Left ventricle myocardium inferior (tissue), 1 donor: ENCODE results near the gene PRIMA1. TPM values are rescaled to one million over a fixed set of nuclear protein-coding genes. Genes with fewer than 3 reads are reported as not detected.
"Not testable (repeated sequence)": the region's sequence is repeated elsewhere in the genome, so short reads cannot be mapped to it uniquely, and the experiment has no call there.

ENCODE experiments used
- DNase-seq: peaks from one replicate; pipeline ENCODE4 v3.0.0-alpha.2; 2020
- H3K27ac ChIP-seq: fragments of 200-600 bp; replicated peaks from 2 replicates; pipeline ENCODE4 v1.8.0; 2021
- H3K27me3 ChIP-seq: fragments of 200-600 bp; 2 replicates; pipeline ENCODE4 v1.8.0; 2021; ENCODE audit warnings: low read depth
- H3K36me3 ChIP-seq: fragments of 200-600 bp; 2 replicates; pipeline ENCODE4 v1.8.0; 2021
- H3K4me1 ChIP-seq: fragments of 200-600 bp; 2 replicates; pipeline ENCODE4 v1.8.0; 2021
- H3K4me3 ChIP-seq: fragments of 200-600 bp; 2 replicates; pipeline ENCODE4 v1.8.0; 2021; ENCODE audit warnings: mild to moderate bottlenecking, moderate library complexity
- H3K9me3 ChIP-seq: fragments of 200-600 bp; replicated peaks from 2 replicates; pipeline ENCODE4 v1.8.0; 2021
- intact Hi-C: fragments of 100-400 bp; cut with micrococcal nuclease; formaldehyde crosslinking; loops from one replicate; pipeline ENCODE4 v1.11.0; 2022
- total RNA-seq: library from RNA; stranded (reverse); fragmentation: NEBNext Ultra II Directional; extraction: Animal tissue kit (Norgen Biotek cat#: 25700); gene quantifications from one replicate; pipeline ENCODE4 v1.2.1, GENCODE V29; 2021
- TF ChIP-seq, protein P1 (sequence below): fragments of 200-600 bp; IDR thresholded peaks from 2 replicates; pipeline ENCODE4 v1.8.0; 2021; ENCODE audit warnings: antibody characterized with exemption, mild to moderate bottlenecking, borderline replicate concordance
- donor health status: DM: no; HTN: yes; CAD: no; lungs with severe emphysema.

The PRIMA1 gene
- total RNA-seq, 1 donor from 2014 or later: 7.3 TPM

DNA sequence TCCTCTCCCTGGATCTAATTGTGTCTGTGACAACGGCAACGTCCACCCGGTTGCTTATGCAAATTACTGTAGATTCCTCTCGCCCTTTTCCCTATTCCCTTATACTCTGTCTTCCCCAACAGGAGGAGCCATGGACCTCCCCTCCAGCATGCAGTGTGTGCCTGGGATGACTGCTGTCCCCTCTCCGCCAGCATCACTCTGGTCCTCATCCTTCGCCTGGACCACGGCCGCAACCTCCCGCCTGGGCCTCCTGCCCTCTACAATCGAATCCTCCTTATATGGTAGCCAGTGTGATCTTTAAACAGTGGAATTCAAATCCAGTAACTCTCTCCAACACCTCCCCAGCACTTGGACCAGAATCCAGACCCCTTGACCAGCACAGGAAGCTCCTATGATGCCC lies 30.6 kb upstream of the PRIMA1 start:
- H3K36me3 ChIP-seq: no peaks in the 10 kb centered on the region
- H3K4me1 ChIP-seq: no peaks in the 10 kb centered on the region
- intact Hi-C loops: no loop called here
- TF ChIP-seq, protein P1, sequence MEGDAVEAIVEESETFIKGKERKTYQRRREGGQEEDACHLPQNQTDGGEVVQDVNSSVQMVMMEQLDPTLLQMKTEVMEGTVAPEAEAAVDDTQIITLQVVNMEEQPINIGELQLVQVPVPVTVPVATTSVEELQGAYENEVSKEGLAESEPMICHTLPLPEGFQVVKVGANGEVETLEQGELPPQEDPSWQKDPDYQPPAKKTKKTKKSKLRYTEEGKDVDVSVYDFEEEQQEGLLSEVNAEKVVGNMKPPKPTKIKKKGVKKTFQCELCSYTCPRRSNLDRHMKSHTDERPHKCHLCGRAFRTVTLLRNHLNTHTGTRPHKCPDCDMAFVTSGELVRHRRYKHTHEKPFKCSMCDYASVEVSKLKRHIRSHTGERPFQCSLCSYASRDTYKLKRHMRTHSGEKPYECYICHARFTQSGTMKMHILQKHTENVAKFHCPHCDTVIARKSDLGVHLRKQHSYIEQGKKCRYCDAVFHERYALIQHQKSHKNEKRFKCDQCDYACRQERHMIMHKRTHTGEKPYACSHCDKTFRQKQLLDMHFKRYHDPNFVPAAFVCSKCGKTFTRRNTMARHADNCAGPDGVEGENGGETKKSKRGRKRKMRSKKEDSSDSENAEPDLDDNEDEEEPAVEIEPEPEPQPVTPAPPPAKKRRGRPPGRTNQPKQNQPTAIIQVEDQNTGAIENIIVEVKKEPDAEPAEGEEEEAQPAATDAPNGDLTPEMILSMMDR: no peak
- H3K27ac ChIP-seq: no peak overlapping the region
- no peak for DNase-seq
- H3K9me3 ChIP-seq: peaks cover 29% of the 10 kb centered on the region
- H3K27me3 ChIP-seq: peaks cover 16% of the 10 kb centered on the region
- no peak overlapping the region for H3K4me3 ChIP-seq

DNA sequence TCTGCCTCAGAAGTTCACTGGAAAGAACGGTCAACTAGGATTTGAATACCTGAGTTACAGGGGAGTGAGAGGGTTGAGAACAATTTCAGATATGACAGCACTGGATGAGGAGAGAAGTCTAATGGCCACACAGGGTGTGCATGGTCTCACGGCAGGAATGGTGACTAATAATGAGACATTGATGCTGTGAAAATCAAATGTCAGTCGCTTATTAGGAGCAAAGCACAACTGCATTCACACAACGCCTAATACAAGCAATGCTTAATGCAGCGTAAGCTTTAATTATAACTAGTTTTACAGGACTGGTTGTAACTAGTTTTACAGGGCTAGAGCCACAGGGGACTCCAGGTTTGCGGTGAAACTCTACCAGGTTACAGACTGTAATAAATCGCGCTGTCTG lies 23.4 kb upstream of the PRIMA1 start:
- peaks cover 54% of the 10 kb centered on the region for H3K9me3 ChIP-seq
- intact Hi-C loops: no loop called here

DNA sequence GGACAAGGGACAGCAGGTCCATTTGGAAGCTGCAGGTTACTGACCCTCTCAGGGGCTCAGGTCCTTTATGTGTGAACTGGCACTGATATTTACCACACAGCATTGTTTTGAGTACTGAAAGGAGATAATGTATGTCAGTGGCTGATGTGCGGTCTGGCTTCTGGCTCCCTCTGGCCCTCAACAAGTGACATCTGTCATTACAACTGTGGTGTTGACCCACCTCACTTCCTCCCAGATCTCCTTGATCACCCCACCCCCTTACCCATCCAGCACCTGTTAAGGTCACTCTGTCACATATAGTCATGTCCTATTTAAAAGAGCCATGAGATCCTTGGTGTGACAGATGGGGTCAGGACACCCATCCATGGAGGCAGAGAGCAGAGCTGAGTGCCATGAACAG lies 22.7 kb upstream of the PRIMA1 start:
- H3K9me3 ChIP-seq: peaks cover 47% of the 10 kb centered on the region
- peaks cover 16% of the 10 kb centered on the region for H3K27me3 ChIP-seq
- H3K27ac ChIP-seq: no peak overlapping the region
- intact Hi-C loops: no loop called here
- H3K4me3 ChIP-seq: no peak overlapping the region
- H3K4me1 ChIP-seq: no peaks in the 10 kb centered on the region
- H3K36me3 ChIP-seq: no peaks in the 10 kb centered on the region
- no peak for DNase-seq
- TF ChIP-seq, protein P1: no peak

More for the DNA sequence above, 23.4 kb upstream of the PRIMA1 start:
- no peak overlapping the region for H3K27ac ChIP-seq
- no peaks in the 10 kb centered on the region for H3K4me1 ChIP-seq
- DNase-seq: no peak
- no peaks in the 10 kb centered on the region for H3K36me3 ChIP-seq
- TF ChIP-seq, protein P1: no peak
- H3K4me3 ChIP-seq: no peak overlapping the region
- H3K27me3 ChIP-seq: peaks cover 16% of the 10 kb centered on the region

DNA sequence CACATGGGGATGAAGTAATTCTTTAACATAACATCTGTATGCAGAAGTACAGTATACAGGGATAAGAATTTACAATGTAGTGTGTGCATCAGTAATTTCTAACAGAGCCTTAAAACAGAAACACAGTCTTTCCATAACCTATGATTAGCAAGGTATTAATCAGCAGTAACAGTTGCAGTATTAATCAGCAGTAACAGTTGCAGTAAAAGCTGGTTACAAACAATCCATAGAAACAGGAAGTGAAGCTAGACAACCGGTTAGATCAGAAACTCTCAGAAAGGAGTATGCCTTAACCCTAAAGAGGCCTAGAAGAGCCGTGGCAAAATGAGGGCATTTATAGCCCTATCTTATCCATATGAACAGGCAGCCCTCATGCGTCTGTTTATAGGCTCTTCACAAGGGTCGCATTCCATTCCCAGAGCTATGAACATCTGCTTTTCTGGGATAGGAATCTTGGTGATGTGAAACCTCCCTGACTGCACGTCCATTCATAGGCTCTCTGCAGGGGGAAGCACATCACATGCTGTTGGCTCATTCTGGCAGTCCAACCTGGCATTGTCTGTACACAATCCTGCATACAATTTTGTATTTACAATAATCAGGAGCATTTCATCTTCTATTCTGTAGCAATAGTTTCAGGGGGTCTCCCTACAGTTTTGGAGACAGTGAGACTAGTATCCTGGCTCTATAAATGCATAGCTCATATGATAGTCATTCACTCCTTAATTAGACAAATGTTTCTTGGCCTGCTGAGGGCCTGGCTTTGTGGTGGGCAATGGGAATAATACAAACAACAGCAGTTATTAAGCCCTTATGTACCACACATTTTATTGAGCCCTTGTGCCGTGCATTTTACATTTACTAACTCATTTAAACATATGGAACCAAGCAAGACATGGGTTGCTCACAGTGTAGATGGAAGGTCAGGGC lies 21.5 kb upstream of the PRIMA1 start:
- H3K36me3 ChIP-seq, intact Hi-C loops, H3K27ac ChIP-seq, DNase-seq, H3K4me1 ChIP-seq, H3K4me3 ChIP-seq: not testable (repeated sequence)
- H3K27me3 ChIP-seq: peaks cover 16% of the 10 kb centered on the region
- peaks cover 35% of the 10 kb centered on the region for H3K9me3 ChIP-seq

DNA sequence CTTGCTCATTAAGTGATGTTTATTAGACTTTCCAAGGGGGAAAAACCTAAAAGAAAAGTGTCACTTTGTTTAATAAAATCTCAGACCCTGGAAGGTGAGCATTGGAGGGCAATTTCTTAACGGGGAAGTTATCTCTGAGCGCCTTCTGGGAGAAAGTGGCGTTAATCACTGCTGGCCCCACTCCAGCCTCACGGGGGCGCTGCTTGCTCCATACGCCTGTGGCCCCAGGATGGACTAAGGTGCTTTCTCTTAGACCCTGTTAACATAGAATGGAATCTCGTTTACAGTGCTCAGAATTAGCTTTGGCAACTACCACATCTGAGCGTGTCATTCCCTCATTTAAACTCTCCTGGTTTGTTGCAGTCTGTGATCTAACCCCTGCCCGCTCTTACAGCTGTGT lies 16.4 kb upstream of the PRIMA1 start:
- DNase-seq: no peak
- H3K27ac ChIP-seq: no peak overlapping the region
- H3K27me3 ChIP-seq: peaks cover 17% of the 10 kb centered on the region
- H3K4me3 ChIP-seq: no peak overlapping the region
- intact Hi-C loops: no loop called here
- H3K36me3 ChIP-seq: no peaks in the 10 kb centered on the region
- no peaks in the 10 kb centered on the region for H3K9me3 ChIP-seq
- TF ChIP-seq, protein P1: no peak
- no peaks in the 10 kb centered on the region for H3K4me1 ChIP-seq
